Endothelial cell of umbilical vein (primary cell): ENCODE data around the gene ANGPT4. TPM values are rescaled to one million over a fixed set of nuclear protein-coding genes. Genes with fewer than 3 reads are reported as not detected.

Experiments
- BruUV-seq: library from RNA; stranded (reverse); fragments of 400-500 nt; replicated peaks from 2 replicates; lab custom pipeline; 2021; lab: Mats Ljungman, UMichigan
- CTCF ChIA-PET: fragments of 300-600, 350-600 bp; sonication (Branson Sonifier 250); formaldehyde crosslinking; loops from one replicate; lab custom pipeline; 2021; ENCODE audit warnings: antibody characterized with exemption, inconsistent platforms; lab: Charles Lee
- POLR2A ChIA-PET: fragments of 300-600, 350-600 bp; sonication (Branson Sonifier 250); formaldehyde crosslinking; loops from one replicate; lab custom pipeline; 2021; ENCODE audit warnings: antibody characterized with exemption, inconsistent platforms; lab: Charles Lee
- DNase-seq: peaks from one replicate; pipeline ENCODE4 v3.0.0-alpha.2; 2011; ENCODE audit warnings: low read depth, low spot score
- FAIRE-seq: peaks from 2 replicates; lab custom pipeline; 2011; peaks lifted over from hg19 to GRCh38; lab: Jason Lieb, UNC
- H2AFZ ChIP-seq: 2 replicates; pipeline ENCODE4 v1.6.0; 2012; ENCODE audit warnings: low read depth, low read length, control low read depth, inconsistent platforms
- H3K27ac ChIP-seq: 2 replicates; pipeline ENCODE4 v1.5.1; 2011; ENCODE audit warnings: low read depth, mild to moderate bottlenecking, control low read depth, low read length, moderate library complexity; ENCODE audit not compliant: insufficient read depth
- H3K27me3 ChIP-seq, 2 experiments: 2 replicates each; pipeline versions ENCODE4 v1.6.0 to v1.6.1; 2011; ENCODE audit warnings: low read length in 2 of 2, mixed read lengths in 1 of 2; ENCODE audit not compliant: control insufficient read depth in 2 of 2, insufficient read depth in 2 of 2
- H3K36me3 ChIP-seq, 2 experiments: 2 replicates in 1 of 2; 3 replicates in 1 of 2; pipeline ENCODE4 v1.5.1; 2011; ENCODE audit warnings: low read length in 2 of 2, mild to moderate bottlenecking in 1 of 2, moderate library complexity in 1 of 2; ENCODE audit not compliant: control insufficient read depth in 2 of 2, insufficient read depth in 2 of 2; ENCODE audit errors: extremely low read depth in 1 of 2
- H3K4me1 ChIP-seq: 3 replicates; pipeline ENCODE4 v1.5.1; 2011; ENCODE audit warnings: mild to moderate bottlenecking, low read length; ENCODE audit not compliant: control insufficient read depth, insufficient read depth; ENCODE audit errors: extremely low read depth
- H3K4me2 ChIP-seq: 2 replicates; pipeline ENCODE4 v1.6.1; 2011; ENCODE audit warnings: low read length, control low read depth, mixed read lengths; ENCODE audit not compliant: insufficient read depth
- H3K4me3 ChIP-seq, 3 experiments: fragments of 200-600 bp in 1 of 3; sonication (generic), shearing (Covaris generic) in 1 of 3; replicated peaks in 1 of 3; 2 replicates each; pipeline ENCODE4 v1.5.1; 2011 to 2016; ENCODE audit warnings: control low read depth in 3 of 3, low read length in 3 of 3, mild to moderate bottlenecking in 2 of 3, inconsistent platforms in 1 of 3, low read depth in 1 of 3, moderate library complexity in 1 of 3; ENCODE audit not compliant: insufficient read depth in 1 of 3
- H3K79me2 ChIP-seq: 2 replicates; pipeline ENCODE4 v1.6.0; 2012; ENCODE audit warnings: low read length, inconsistent platforms; ENCODE audit not compliant: control insufficient read depth, insufficient read depth
- H3K9ac ChIP-seq: replicated peaks from 2 replicates; pipeline ENCODE3; 2011; ENCODE audit warnings: low read length, control low read depth; ENCODE audit not compliant: insufficient read depth; ENCODE audit errors: extremely low read depth
- H3K9me1 ChIP-seq: replicated peaks from 3 replicates; pipeline ENCODE4 v1.6.0; 2011; ENCODE audit warnings: mild to moderate bottlenecking, low read length; ENCODE audit not compliant: control insufficient read depth, insufficient read depth; ENCODE audit errors: extremely low read depth
- H3K9me3 ChIP-seq: replicated peaks from 2 replicates; pipeline ENCODE4 v1.5.1; 2012; ENCODE audit warnings: low read length, inconsistent platforms; ENCODE audit not compliant: control insufficient read depth, insufficient read depth
- H4K20me1 ChIP-seq: replicated peaks from 2 replicates; pipeline ENCODE3; 2011; ENCODE audit warnings: mild to moderate bottlenecking, low read length; ENCODE audit not compliant: control insufficient read depth, insufficient read depth; ENCODE audit errors: extremely low read depth
- CTCF ChIP-seq, 2 donors: IDR thresholded peaks; 1 replicate in 1 of 2; 2 replicates in 1 of 2; pipeline ENCODE4 v1.5.1; 2011; ENCODE audit warnings: low read length in 2 of 2, mild to moderate bottlenecking in 2 of 2, moderate library complexity in 2 of 2, control low read depth in 1 of 2, inconsistent platforms in 1 of 2, low read depth in 1 of 2; ENCODE audit not compliant: insufficient read depth in 1 of 2; ENCODE audit errors: extremely low read depth in 1 of 2
- EZH2 ChIP-seq: IDR thresholded peaks from 2 replicates; pipeline ENCODE4 v1.6.1; 2012; ENCODE audit warnings: borderline replicate concordance, low read depth, mild to moderate bottlenecking, moderate library complexity, low read length, inconsistent platforms; ENCODE audit not compliant: severe bottlenecking
- GATA2 ChIP-seq: IDR thresholded peaks from 2 replicates; pipeline ENCODE4 v1.7.0; 2011; ENCODE audit warnings: low read depth, mild to moderate bottlenecking, moderate library complexity, mixed read lengths, low read length; ENCODE audit not compliant: insufficient read length, insufficient read depth
- MAX ChIP-seq: IDR thresholded peaks from 2 replicates; pipeline ENCODE4 v1.6.1; 2011; ENCODE audit not compliant: insufficient read depth, insufficient read length
- MYC ChIP-seq: IDR thresholded peaks from one replicate; pipeline ENCODE4 v1.6.1; 2011; ENCODE audit warnings: mild to moderate bottlenecking, low read depth, low read length
- POLR2A ChIP-seq: IDR thresholded peaks from 2 replicates; pipeline ENCODE4 v1.6.1; 2012; ENCODE audit warnings: low read depth, mild to moderate bottlenecking, control low read depth, low read length
- dilution Hi-C: fragments of 300-500 bp; cut with MboI; formaldehyde crosslinking; loops from one replicate; pipeline ENCODE4 v1.15.0; 2019; ENCODE audit warnings: low sequenced_read_pairs; ENCODE audit not compliant: extremely low pct_ligation_motif_present
- intact Hi-C: fragments of 100-400 bp; cut with micrococcal nuclease; formaldehyde crosslinking; loops from one replicate; pipeline ENCODE4 v1.10.0; 2022
- polyA plus RNA-seq, 4 experiments: library from polyadenylated mRNA; depleted of rRNA in 3 of 4; stranded (reverse) in 3 of 4; unstranded in 1 of 4; fragments of >200 nt; gene quantifications; 2 replicates each; pipeline versions ENCODE4 v1.2.1 to v1.2.3, GENCODE V29; 2011 to 2012; ENCODE audit warnings: missing spikeins in 1 of 4
- total RNA-seq: library from RNA; stranded (reverse); gene quantifications from 2 replicates; pipeline ENCODE4 v1.2.3, GENCODE V29; 2021

The ANGPT4 gene
- total and polyA plus RNA-seq, 2 donors (not counting 3 experiments of a cell fraction or from before 2014, with no cell fraction given) = not detected

- Histone ChIP-seq H3K9me1 (no peaks in the 10 kb centered on the region), H4K20me1 (no peaks in the 10 kb centered on the region), H2AFZ (no peak overlapping the region), H3K4me2 (no peak overlapping the region), H3K9me3 (no peaks in the 10 kb centered on the region), H3K4me1 (peaks cover 41% of the 10 kb centered on the region), H3K4me3 (no peak overlapping the region), H3K9ac (no peak overlapping the region), H3K27ac (no peak overlapping the region), H3K79me2 (peaks cover 50% of the 10 kb centered on the region), H3K36me3 (no peaks in the 10 kb centered on the region), H3K27me3 (no peaks in the 10 kb centered on the region)
- dilution Hi-C loops (no loop called here), intact Hi-C loops (no loop called here)
- ChIA-PET POLR2A (no interaction called here), CTCF (interaction anchor here (1.6 kb wide), 1 partner anchor 114 kb away, joined by 3 read pairs; no protein-coding TSS in a partner anchor)
- no peak for TF ChIP-seq GATA2
- TF ChIP-seq POLR2A = no peak
- FAIRE-seq (no peak), DNase-seq (no peak)
- no TSS peak for BruUV-seq
Measured at GRCh38 chr20:842547-842940, 73.6 kb downstream of the ANGPT4 start.

GRCh38 chr20:841568-842546 lies 74.3 kb downstream of the ANGPT4 start:
- Histone ChIP-seq H3K9me1 (no peaks in the 10 kb centered on the region), H3K9ac (no peak overlapping the region), H3K4me1 (peaks cover 42% of the 10 kb centered on the region), H3K4me2 (no peak overlapping the region), H4K20me1 (no peaks in the 10 kb centered on the region), H3K27ac (no peak overlapping the region), H3K27me3 (no peaks in the 10 kb centered on the region), H3K36me3 (no peaks in the 10 kb centered on the region), H3K4me3 (no peak overlapping the region), H2AFZ (no peak overlapping the region), H3K9me3 (no peaks in the 10 kb centered on the region), H3K79me2 (peaks cover 50% of the 10 kb centered on the region)
- BruUV-seq = no TSS peak
- DNase-seq (no peak), FAIRE-seq (no peak)
- CTCF ChIA-PET = interaction anchor here (0.8 to 1.6 kb wide), 2 partner anchors 24 to 115 kb away, joined by 3 read pairs; no protein-coding TSS in a partner anchor
- TF ChIP-seq CTCF (IDR thresholded peaks at IDR 0.05; ENCODE audit: extremely low read depth in 1 of 2, insufficient read depth in 1 of 2, low read depth in 1 of 2, low read length in 2 of 2) = no peak
- TF ChIP-seq POLR2A = no peak
- no peak for TF ChIP-seq GATA2
- no peak for TF ChIP-seq EZH2
- no peak for TF ChIP-seq MAX
- no peak for TF ChIP-seq MYC
- dilution Hi-C loops = no loop called here
- POLR2A ChIA-PET = no interaction called here
- intact Hi-C loops = no loop called here
